Right lung (tissue), 5 donors: ENCODE results near the gene HOXD1. TPM values are rescaled to one million over a fixed set of nuclear protein-coding genes. Genes with fewer than 3 reads are reported as not detected.

Source experiments
- DNase-seq, 2 donors: peaks; one replicate each; pipeline ENCODE4 v3.0.0-alpha.2; 2013
- polyA plus RNA-seq, 5 donors: library from polyadenylated mRNA; unstranded; fragments of 120-200 nt; gene quantifications; one replicate each; pipeline versions ENCODE4 v1.2.1 to v1.2.3, GENCODE V29; 2013; ENCODE audit warnings: inconsistent platforms in 1 of 5, low replicate concordance in 1 of 5; ENCODE audit not compliant: insufficient read length in 5 of 5, insufficient read depth in 1 of 5

The HOXD1 gene
- polyA plus RNA-seq, 5 donors, result 1.3 to 3.5 (median 1.7) TPM

GRCh38 chr2:176182671-176183070 is 5.8 kb upstream of the HOXD1 start:
- no peak for DNase-seq

- no peak for DNase-seq
Observed at GRCh38 chr2:176184749-176185148, 3.7 kb upstream of the HOXD1 start.

GRCh38 chr2:176186024-176186423 is 2.4 kb upstream of the HOXD1 start:
- no peak for DNase-seq

- DNase-seq, result no peak
Observed at GRCh38 chr2:176187200-176187898, 1.1 kb upstream of the HOXD1 start.

GRCh38 chr2:176188774-176189680 is 559 bp downstream of the HOXD1 start:
- DNase-seq, result no peak

GRCh38 chr2:176189681-176190641 is 1.5 kb downstream of the HOXD1 start:
- DNase-seq, result no peak

- no peak for DNase-seq
Observed at GRCh38 chr2:176192351-176192750, 3.9 kb downstream of the HOXD1 start.

GRCh38 chr2:176193048-176193447 is 4.6 kb downstream of the HOXD1 start:
- DNase-seq, result no peak

- no peak for DNase-seq
Observed at GRCh38 chr2:176199902-176200301, 11.4 kb downstream of the HOXD1 start.

GRCh38 chr2:176200971-176201370 is 12.5 kb downstream of the HOXD1 start:
- DNase-seq, result no peak

GRCh38 chr2:176202491-176202890 is 14.0 kb downstream of the HOXD1 start:
- DNase-seq, result no peak

GRCh38 chr2:176205126-176205525 is 16.7 kb downstream of the HOXD1 start:
- no peak for DNase-seq

GRCh38 chr2:176206136-176206535 is 17.7 kb downstream of the HOXD1 start:
- no peak for DNase-seq

- no peak for DNase-seq
Observed at GRCh38 chr2:176206682-176207081, 18.2 kb downstream of the HOXD1 start.

- no peak for DNase-seq
Observed at GRCh38 chr2:176211110-176211509, 22.6 kb downstream of the HOXD1 start.

GRCh38 chr2:176212276-176212675 is 23.8 kb downstream of the HOXD1 start:
- no peak for DNase-seq

- no peak for DNase-seq
Observed at GRCh38 chr2:176213406-176213805, 24.9 kb downstream of the HOXD1 start.

- DNase-seq, result no peak
Observed at GRCh38 chr2:176227874-176228273, 39.4 kb downstream of the HOXD1 start.

GRCh38 chr2:176234156-176234555 is 45.7 kb downstream of the HOXD1 start:
- no peak for DNase-seq

GRCh38 chr2:176234940-176235339 is 46.5 kb downstream of the HOXD1 start:
- no peak for DNase-seq

GRCh38 chr2:176237456-176237855 is 49.0 kb downstream of the HOXD1 start:
- DNase-seq, result no peak

- DNase-seq, result no peak
Observed at GRCh38 chr2:176239031-176239430, 50.6 kb downstream of the HOXD1 start.
